ENCODE measurements around the gene KRT39.
"Not testable (repeated sequence)": the region's sequence is repeated elsewhere in the genome, so short reads cannot be mapped to it uniquely, and the experiment has no call there.

KRT39 gene

DNA sequence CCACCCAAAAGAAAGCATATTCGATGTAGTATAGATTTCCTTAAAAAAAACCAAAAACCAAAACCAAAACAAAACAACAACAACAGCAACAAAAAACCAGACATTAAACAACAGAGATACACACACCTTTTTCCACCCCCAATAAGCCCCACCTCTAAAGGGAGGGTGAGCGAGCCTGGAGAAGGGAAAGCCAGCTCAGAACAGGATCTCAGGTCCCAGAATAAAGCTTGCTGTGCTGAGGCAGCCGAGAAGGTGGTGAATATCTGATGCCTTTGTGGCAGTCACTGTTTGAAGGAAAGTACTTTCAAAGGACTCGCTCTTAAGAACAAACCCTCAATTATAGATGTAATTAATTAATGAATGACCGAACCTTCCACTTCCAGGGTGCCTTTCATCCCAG is 29.8 kb downstream of the KRT39 start:
- DNase-seq: no peak

DNA sequence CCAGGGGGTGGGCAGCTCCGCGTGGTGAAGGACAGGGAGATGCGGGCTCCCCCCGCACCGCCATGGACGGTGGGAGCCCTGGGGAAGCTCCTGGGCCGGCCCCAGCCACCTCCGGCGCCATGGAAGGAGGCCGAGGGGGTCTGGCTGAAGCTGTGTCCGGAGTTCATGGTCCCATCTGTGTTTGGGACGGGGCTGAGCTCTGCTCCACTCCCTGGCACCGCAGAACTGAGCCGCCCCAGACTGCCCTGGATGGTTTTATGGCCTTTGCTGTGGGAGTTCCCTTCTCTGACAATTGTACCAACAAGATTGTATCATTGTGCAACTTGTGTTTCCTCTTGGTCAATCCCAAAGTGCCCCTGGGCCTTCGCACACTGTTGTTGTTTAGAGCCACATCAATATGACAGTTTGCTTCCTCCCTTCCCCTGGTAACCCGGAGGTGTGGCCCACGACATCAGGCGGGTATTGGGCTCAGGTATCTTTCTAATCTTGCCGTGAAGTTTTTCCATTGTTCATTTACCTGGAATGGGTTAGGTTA is 30.2 kb downstream of the KRT39 start:
- DNase-seq: no peak

DNA sequence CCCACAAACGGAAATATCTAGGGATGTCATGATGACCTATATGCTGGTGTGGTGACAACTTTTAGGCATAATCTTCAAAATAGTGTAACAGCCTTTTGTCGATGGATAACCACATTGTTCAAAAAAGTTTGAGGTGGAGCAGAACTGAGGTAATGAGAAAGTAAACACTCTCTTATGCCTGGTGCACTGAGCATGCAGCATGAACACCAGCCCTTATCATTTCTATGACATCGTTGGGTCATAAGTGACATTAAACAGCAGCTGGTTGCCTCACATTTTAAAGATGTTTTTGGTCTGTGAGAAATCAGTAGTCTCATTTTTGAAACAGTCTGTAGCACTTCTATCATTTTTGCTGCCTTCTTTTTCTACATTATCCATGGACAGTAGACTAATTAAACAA is 31.1 kb downstream of the KRT39 start:
- no peak for DNase-seq

DNA sequence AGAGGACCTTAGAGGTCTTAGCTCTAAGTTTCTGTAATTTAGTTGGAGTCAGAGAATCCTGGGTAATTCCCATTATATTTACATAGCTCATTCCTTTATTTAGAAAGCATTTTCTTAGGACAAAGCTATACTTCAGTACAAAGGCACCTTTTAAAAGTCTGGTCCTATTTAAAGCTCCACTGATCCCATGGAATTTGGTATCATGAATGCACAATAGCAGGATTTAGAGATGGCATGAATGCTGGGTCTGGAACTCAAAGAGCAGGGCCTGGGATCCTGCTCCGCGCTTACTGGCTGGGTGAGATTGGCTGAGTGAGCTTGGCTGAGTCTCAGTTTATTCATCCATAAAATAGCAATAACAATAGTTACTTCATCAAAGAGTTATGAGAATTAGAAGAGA is 34.1 kb downstream of the KRT39 start:
- DNase-seq: no peak

DNA sequence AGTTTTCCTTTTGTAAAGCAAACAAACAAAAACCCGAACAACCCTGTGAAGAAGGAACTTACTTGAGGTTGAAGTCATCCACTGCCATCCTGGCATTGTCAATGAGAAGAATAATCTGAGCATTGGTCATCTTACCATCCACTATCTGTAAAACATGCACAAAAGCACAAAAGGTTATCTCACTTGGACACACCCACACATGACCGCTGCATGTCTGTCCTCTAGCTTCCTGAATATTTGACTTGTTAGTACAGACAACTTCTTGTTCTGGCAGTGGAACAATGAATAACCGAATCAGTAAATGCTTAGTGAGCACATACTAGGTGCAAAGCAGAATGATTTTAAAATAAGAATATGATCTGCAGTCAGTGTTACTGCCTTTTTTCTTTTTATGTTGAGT is 35.4 kb downstream of the KRT39 start:
- DNase-seq: no peak

DNA sequence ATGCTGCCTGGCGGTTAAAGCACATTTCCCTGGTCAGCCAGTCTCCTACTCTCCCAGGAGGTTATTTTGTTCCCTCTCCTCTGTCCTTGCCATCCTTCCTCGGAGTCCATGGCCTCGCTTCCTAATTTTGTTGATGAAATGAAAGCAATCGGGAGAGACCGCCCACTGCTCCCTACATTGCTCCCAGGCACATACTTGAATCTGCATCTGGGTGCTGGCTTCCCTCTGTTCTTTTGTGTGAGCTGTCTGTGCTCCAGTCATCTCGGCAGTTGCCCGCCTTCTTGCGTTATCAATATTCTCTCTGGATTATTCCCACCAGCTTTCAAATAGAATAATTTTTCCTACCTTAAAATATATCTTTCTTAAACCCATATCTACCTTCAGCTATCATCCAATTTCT is 40.4 kb downstream of the KRT39 start:
- DNase-seq: no peak

DNA sequence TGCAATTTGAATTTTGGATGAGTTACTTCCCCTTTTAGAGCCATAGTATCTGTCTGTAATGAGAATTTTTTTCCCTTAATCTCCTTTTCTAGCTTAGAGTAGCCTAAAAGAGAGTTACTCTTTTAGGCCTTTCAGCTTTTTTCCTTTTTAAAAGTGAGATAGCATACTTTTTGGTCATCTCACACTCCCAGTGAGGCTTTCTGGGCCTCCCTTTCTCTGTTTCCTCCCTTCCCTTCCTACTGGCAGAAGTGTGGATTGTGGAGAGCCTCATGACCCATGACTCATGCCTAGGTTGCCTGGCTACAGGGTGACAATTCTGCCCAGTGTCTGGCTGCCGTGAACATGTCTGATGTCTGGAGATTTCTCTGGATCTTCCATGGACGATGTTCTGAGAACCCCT is 44.5 kb downstream of the KRT39 start:
- no peak for DNase-seq

DNA sequence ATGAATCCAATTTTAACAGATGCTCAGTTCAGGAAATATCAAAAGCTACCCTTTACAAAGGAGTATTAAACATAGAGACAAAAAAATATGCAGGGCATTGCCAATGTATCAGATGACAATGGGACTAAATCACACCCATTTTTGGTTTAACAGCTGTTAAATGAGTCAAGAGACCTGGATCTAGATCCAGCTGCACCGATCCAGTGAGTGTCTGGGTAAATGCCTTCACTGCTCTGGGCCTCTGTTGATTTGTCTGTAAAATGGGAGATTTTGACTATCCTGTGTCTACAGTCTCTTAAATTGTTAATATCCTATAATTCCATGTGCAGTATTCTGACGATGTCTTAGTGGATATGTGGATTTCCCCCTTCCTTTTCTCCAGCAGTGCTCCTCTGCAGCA is 45.7 kb downstream of the KRT39 start:
- DNase-seq: no peak

DNA sequence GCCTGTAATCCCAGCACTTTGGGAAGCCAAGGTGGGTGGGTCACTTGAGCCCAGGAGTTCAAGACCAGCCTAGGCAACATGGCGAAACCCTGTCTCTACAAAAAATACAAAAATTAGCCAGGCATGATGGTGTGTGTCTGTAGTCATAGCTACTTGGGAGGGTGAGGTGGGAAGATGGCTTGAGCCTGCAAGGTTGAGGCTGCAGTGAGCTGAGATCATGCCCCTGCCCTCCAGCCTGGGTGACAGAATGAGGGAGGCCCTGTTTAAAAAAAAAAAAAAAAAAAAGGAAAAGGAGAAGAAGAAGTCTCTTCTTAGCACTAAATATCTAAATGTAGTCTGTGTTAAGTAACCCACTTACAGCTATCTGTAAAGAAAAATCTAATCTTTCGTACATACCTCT is 49.6 kb downstream of the KRT39 start:
- DNase-seq: not testable (repeated sequence)

DNA sequence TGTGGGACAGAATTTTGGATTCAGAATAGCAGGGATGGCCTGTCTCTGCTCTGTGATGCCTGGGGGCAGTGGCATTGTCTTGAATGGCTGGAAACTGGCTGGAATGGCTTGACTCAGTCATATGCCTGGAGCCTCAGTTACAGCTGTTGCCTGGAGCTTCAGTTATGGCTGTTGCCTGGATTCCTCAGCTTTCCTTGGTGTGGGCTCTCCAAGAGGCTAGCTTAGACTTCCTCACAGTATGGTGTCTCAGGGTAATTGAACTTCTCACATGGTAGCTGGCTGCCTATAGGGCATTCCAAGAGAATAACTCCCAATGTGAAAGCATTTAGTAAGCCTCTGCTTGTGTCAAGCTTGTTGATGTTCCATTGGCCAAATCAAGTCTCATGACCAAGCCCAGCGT is 50.4 kb downstream of the KRT39 start:
- DNase-seq: no peak

DNA sequence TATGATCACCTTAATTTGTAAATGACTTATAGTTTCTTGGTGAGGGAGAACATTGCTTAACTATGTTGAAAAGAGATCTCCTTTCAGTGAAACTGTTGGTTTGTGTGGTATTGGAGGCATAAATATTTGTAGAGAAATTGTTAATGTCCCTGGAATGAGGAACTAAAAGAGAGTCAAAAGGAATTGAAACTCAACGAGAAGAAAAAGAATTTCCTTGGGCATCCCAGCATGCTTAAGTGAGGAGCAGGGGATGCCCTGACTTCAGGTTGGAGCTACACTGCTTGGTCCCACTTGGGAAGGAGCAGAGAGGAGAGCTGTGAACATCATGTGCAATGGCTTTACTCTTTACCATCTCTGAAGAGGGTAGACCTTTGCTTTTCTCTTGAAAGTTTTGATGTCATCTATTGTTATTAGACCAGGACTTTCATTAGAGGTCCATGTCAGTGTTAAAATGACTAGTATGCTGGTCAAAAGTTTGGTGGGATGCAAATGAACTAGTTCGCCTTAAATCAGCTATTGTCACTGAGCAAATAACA is 51.0 kb downstream of the KRT39 start:
- DNase-seq: no peak

DNA sequence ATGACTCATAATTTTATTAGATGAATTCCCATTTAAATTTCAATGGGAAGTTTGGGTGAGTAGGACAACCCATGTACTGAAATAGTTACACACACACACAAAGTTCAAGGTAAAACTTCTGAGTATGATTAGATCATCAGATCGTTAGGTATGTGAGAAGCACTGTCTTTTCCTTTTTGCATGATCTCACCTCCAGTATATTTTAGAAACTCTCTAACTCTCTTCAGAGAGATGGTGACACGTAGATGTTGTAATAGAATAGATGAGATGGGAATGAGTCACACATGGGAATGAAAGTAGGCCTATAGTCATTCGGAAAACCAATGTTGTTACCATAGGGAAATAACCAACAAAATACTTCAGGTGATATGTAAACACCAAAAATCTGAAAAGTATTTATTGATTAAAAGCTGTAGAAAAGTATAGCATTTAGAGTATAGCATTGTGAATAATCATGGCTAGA is 51.5 kb downstream of the KRT39 start:
- no peak for DNase-seq

DNA sequence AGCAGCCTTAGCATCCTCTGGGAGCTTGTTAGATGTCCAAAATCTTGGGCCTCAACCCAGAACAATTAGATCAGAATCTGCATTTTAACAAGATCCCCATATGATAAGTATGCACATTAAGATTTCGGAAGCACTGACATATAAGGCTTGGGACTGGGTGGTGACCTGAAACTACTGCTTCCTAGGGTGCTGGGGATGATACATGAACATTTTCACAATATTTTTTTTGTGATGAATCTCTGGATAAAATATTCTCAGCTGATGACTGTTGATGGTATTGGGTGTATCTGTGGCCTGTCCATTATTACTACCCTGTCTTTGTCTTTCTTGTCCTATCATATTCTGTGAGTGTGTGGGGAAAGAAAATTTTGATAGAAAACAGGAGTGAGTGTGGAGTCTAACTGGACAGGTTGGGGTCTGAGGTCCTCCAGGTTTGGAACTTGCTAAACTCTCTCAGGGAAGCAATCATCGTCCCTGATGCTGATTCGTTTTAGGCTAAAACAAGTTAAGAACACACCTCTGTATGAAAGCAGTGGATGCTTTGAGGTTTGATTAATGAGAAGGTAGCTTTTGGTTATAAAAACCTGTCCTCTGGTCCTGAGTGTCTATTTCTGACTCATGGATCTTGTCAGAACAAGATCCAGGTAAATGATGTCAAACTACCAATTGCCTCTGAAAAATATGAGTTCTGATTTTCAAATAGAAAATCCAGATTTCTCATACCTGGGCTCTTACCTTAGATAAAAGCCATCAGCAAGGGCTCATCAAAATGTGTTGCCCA is 52.5 kb downstream of the KRT39 start:
- DNase-seq: no peak

DNA sequence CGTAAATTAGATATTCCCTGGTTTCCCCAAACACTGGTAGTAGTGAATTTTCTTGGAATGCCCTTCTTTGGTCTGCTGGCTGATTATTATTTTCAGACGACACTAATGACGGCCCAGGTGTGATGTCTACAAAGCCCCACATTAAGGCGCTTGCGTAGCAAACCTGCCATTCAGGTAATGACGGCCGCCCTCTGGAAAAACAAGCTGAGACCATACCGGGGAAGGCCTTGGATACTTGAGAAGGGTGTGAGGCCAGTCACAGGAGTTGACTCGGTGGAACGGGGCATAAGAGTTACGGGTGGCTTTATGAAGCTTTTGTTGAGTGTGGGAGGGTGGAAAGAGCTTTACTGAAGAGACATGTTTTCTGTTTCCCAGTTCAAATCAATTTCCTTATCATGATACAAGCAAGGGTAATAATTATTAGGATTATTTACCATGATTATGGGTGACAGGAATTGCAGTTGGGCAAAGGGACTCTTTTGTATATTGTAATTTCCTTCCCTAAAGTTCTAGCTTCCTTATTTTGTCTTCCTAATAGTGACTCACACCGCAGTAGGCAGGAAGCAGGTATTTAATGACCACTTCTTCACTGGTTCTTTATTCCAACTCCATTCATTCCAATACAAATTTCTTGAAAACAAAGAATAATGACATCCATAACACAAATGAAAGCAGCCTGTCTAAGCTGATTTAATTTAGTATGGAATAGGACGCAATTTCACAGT is 54.1 kb downstream of the KRT39 start:
- no peak for DNase-seq

DNA sequence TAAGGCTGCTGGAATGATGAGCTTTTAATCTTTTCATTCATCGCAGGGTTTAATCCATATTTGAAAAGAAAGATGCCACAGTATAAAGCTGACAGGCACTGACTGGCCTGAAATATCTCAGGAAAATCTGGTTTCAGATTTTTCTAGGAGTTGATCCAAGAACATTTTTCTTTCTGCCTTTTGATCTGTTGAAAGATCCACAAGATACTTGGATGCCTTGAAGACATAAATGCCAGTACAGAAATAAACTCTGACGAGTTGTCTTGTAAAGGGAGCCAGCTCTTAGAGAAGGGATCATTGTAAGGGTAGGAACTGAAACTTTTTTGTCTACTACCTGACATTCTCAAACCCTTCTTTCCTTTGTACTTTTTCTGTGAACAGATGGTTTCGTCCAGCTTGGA is 56.3 kb downstream of the KRT39 start:
- DNase-seq: no peak

DNA sequence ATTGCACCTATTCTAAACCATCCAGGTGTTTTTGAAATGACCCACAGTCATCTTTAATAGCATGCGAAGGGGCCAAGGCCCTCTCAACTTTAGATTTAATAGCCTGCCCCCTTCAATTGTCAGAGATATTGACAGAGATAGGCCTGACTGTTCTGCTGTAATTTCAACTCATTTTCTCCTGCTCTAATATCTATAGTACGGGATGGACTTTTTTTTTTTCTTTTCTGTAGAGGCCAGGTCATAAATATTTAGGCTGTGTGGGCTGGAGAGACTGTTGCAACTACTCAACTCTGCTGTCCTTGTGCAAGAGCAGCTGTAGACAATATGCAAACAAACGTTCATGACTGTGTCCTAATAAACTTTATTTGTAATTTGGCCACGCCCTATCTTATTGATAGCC is 57.0 kb downstream of the KRT39 start:
- no peak for DNase-seq

DNA sequence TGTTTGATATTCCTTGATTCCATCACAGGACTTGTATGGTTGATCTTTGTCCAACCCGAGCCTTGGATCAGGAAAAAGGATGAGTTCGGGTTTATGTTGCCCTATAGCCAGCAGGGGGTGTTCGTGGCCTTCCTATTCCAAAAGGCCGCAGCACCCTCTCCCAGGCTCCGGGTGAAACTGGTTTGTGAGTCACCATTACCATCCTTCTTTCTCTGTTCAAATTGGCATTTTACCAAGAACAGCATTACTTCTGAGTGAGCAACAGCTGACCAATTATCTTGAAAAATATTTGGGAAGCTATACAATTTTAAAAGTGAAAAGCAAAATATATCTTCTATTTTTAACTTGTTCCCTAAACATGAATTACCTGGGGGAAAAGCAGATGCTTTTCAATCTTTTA is 57.4 kb downstream of the KRT39 start:
- peak; percentile 69 for DNase-seq
